ENCODE results near the gene STRADA. TPM values are rescaled to one million over a fixed set of nuclear protein-coding genes. Genes with fewer than 3 reads are reported as not detected.

The STRADA gene, protein sequence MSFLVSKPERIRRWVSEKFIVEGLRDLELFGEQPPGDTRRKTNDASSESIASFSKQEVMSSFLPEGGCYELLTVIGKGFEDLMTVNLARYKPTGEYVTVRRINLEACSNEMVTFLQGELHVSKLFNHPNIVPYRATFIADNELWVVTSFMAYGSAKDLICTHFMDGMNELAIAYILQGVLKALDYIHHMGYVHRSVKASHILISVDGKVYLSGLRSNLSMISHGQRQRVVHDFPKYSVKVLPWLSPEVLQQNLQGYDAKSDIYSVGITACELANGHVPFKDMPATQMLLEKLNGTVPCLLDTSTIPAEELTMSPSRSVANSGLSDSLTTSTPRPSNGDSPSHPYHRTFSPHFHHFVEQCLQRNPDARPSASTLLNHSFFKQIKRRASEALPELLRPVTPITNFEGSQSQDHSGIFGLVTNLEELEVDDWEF
- total RNA-seq (10 to 100 TPM; 51.0 to 69.7 (median 54.2) TPM), polyA plus RNA-seq (10 to 100 TPM; 19.9 to 24.2 TPM), total RNA-seq (23.4 reads per million, percentile 54 among the genes with 10 or more reads in this experiment)

DNA sequence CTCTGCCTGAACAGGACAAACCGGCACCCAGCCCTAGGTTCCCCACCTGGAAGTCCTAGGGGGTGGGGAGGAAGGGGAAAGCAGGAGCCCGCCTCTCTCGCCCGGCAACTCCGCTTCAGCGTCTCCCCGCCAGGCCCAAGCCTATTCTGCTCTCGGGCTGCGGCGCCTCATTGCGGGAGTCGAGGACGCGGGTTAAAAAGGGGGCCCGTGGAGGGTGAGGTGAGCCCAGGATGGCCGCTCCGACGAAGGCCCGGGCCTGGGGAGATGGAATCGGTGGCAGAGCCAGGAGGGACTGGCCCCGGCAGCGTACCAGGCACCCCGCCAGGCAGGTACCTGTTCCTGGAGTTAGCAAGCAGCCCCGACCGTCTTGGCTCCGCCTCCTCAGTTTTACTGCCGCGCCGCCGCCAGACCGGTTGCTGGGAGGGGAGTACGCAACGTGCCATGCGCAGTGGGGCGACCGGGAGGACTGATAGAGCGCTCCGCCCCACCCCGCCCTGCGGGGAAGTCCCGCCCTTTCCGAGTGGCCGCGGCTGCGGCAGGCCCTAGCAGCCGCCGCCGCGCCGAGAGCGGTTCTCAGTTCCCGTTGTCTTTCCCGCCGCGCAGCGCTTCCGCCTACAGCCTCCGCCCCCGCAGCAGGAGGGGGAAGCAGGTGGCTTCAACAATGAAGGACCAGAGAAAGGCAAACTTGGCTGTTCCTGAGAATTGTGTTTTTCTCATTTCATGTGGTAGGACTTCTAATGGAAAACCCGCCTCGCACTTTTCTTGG is at the start of gene STRADA:
TSS of gene STRADA (minus strand) at position 392 of the 766 bp plus-strand sequence. CDS start 13,430 bp downstream, outside the sequence.
- H3K27me3 Mint-ChIP-seq = no peaks in the 10 kb centered on the region
- ChIA-PET POLR2A (interaction anchor here (0.6 to 9.0 kb wide), 29 partner anchors 10 to 149 kb away, joined by 3 to 129 read pairs (median 5); partner anchors contain the start of genes CCDC47, DDX42, LIMD2 and MAP3K3), CTCF (interaction anchor here (0.8 to 1.4 kb wide), 6 partner anchors 31 to 89 kb away, joined by 3 to 11 read pairs (median 4); partner anchors contain the start of genes CCDC47 and DDX42)
- intact Hi-C loops (cut with micrococcal nuclease) = loop anchor here (1.0 to 2.0 kb wide), 10 partner anchors 11 to 405 kb away; partner anchors contain the start of genes CCDC47 (in 2 of the 2), DCAF7 (in 2 of the 2), FTSJ3 (in 2 of the 2) and MAP3K3 (in 2 of the 2)
- H3K9me3 Mint-ChIP-seq = no peaks in the 10 kb centered on the region
- Histone ChIP-seq H3K27ac (ENCODE audit: low read depth, low read length) (peak within 1 kb of the TSS; percentile 96), H3K4me3 (ENCODE audit: low read length) (peak within 1 kb of the TSS; percentile 74), H3K9me3 (ENCODE audit: control insufficient read depth in 2 of 3, low read length in 3 of 3) (no peaks in the 10 kb centered on the region), H3K4me1 (ENCODE audit: control insufficient read depth in 2 of 2, insufficient read depth in 2 of 2, low read length in 2 of 2) (peaks cover 0 to 8% of the 10 kb centered on the region in 2 donors), H3K36me3 (ENCODE audit: control insufficient read depth in 2 of 3, insufficient read depth in 3 of 3, low read length in 3 of 3) (peaks cover 0 to 8% (median 6%) of the 10 kb centered on the region in 3 experiments), H3K27me3 (ENCODE audit: control insufficient read depth in 2 of 2, insufficient read depth in 2 of 2, low read length in 2 of 2) (no peaks in the 10 kb centered on the region)
- H3K4me3 Mint-ChIP-seq = peak within 1 kb of the TSS; percentile 83 to 98 (median 89)
- H3K4me1 Mint-ChIP-seq = peaks cover 6 to 36% (median 24%) of the 10 kb centered on the region in 7 donors
- peak; percentile 97 for ATAC-seq
- peaks cover 0 to 10% (median 4%) of the 10 kb centered on the region in 5 donors for H3K36me3 Mint-ChIP-seq
- H3K27ac Mint-ChIP-seq = peak within 1 kb of the TSS; percentile 88 to 99 (median 93)
- DNase-seq = peak; percentile 95 to 99 (median 98)

DNA sequence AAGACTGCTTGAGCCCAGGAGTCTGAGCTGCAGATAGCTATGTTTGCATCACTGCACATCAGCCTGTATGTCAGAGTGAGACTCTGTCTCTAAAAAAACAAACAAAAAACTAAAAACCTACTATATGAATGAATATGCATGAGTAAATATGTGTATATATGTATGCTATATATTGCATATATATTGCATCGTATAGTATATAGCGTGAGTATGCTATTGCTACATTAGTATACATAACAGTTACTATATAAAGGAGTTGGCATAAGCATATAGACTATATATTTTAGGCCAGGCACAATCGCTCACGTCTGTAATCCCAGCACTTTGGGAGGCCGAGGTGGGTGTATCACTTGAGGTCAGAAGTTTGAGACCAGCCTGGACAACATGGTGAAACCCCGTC is 48.5 kb upstream of the STRADA start:
- Histone ChIP-seq H3K27me3 (ENCODE audit: control insufficient read depth in 2 of 2, insufficient read depth in 2 of 2, low read length in 2 of 2) (no peaks in the 10 kb centered on the region), H3K9me3 (ENCODE audit: control insufficient read depth in 2 of 3, low read length in 3 of 3) (no peaks in the 10 kb centered on the region), H3K36me3 (ENCODE audit: control insufficient read depth in 2 of 3, insufficient read depth in 3 of 3, low read length in 3 of 3) (peaks cover 6 to 88% (median 21%) of the 10 kb centered on the region in 3 experiments), H3K4me3 (ENCODE audit: low read length) (no peak overlapping the region), H3K27ac (ENCODE audit: low read depth, low read length) (no peak overlapping the region), H3K4me1 (ENCODE audit: control insufficient read depth in 2 of 2, insufficient read depth in 2 of 2, low read length in 2 of 2) (no peaks in the 10 kb centered on the region)
- Mint-ChIP-seq H3K36me3 (peaks cover 4 to 36% (median 18%) of the 10 kb centered on the region in 5 donors), H3K4me3 (no peak overlapping the region), H3K4me1 (peaks cover 0 to 28% (median 11%) of the 10 kb centered on the region in 7 donors), H3K27ac (no peak overlapping the region), H3K27me3 (no peaks in the 10 kb centered on the region), H3K9me3 (no peaks in the 10 kb centered on the region)
- POLR2A ChIA-PET = interaction anchor here (1.4 to 1.7 kb wide), 3 partner anchors 15 to 16 kb away, joined by 4 to 6 read pairs (median 5); partner anchors contain the start of genes CCDC47 and DDX42
- intact Hi-C loops (cut with micrococcal nuclease) = no loop called here
- CTCF ChIA-PET = no interaction called here
- ATAC-seq (no peak), DNase-seq (no peak)

DNA sequence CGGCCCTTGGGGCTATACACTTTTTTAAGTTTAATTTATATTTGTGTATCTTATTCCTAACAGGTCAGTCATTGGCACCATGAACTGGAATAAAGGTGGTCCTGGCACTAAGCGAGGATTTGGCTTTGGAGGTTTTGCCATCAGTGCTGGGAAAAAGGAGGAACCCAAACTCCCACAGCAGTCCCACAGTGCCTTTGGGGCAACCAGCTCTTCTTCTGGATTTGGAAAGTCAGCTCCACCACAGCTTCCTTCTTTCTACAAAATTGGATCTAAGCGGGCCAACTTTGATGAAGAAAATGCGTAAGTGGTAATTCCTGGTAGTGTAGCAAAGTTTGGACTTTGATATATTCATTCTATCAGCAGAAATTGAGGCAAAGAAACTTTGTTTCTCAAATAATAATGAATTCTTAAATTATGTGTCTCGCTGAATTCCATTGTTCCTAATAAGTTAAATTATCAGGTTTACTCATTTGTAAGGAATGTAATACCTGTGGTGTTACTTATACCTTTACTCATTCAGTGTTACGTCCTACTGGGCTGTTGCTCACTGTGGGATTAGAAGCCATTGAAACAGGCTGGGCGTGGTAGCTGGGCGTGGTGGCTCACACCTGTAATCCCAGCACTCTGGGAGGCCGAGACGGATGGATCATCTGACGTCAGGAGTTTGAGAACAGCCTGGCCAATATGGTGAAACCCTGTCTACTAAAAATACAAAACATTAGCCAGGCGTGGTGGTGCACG is 45.5 kb upstream of the STRADA start:
- Mint-ChIP-seq H3K4me1 (peaks cover 16 to 38% (median 29%) of the 10 kb centered on the region in 7 donors), H3K27ac (peak overlapping the region in 1 of 9 donors; percentile 13), H3K9me3 (no peaks in the 10 kb centered on the region), H3K27me3 (no peaks in the 10 kb centered on the region), H3K4me3 (no peak overlapping the region), H3K36me3 (peaks cover 0 to 26% (median 11%) of the 10 kb centered on the region in 5 donors)
- H3K9me3 ChIP-seq (ENCODE audit: control insufficient read depth in 2 of 3, low read length in 3 of 3) = no peaks in the 10 kb centered on the region
- H3K4me1 ChIP-seq (ENCODE audit: control insufficient read depth in 2 of 2, insufficient read depth in 2 of 2, low read length in 2 of 2) = no peaks in the 10 kb centered on the region
- ChIA-PET POLR2A (interaction anchor here (0.6 to 0.9 kb wide), 3 partner anchors 13 to 87 kb away, joined by 3 to 4 read pairs (median 3); partner anchors contain the start of genes DDX42 and LIMD2), CTCF (no interaction called here)
- peaks cover 6 to 77% (median 10%) of the 10 kb centered on the region in 3 experiments for H3K36me3 ChIP-seq (ENCODE audit: control insufficient read depth in 2 of 3, insufficient read depth in 3 of 3, low read length in 3 of 3)
- no peaks in the 10 kb centered on the region for H3K27me3 ChIP-seq (ENCODE audit: control insufficient read depth in 2 of 2, insufficient read depth in 2 of 2, low read length in 2 of 2)
- no peak overlapping the region for H3K27ac ChIP-seq (ENCODE audit: low read depth, low read length)
- H3K4me3 ChIP-seq (ENCODE audit: low read length) = no peak overlapping the region
- DNase-seq (no peak), ATAC-seq (no peak)
- intact Hi-C loops (cut with micrococcal nuclease) = no loop called here

DNA sequence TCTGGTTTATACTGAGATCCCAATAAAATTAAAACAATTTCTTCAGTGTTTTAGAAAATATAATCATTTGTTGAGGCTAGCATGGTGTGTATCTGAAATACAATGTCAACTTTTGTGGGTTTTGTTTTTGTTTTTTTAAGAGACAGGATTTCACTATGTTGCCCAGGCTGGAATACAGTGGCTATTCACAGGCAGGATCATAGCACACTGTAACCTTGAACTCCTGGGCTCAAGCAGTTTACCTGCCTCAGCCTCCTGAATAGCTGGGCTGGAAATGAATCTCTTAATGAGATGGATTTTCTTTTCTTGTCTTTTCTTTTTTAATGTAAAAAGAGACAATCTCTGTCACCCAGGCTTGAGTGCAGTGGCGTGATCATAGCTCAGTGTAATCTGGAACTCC is 44.5 kb upstream of the STRADA start:
- H3K27ac ChIP-seq (ENCODE audit: low read depth, low read length) = no peak overlapping the region
- H3K4me3 ChIP-seq (ENCODE audit: low read length) = no peak overlapping the region
- no peaks in the 10 kb centered on the region for H3K9me3 ChIP-seq (ENCODE audit: control insufficient read depth in 2 of 3, low read length in 3 of 3)
- H3K4me3 Mint-ChIP-seq = no peak overlapping the region
- no peaks in the 10 kb centered on the region for H3K4me1 ChIP-seq (ENCODE audit: control insufficient read depth in 2 of 2, insufficient read depth in 2 of 2, low read length in 2 of 2)
- ChIA-PET POLR2A (interaction anchor here (0.7 to 0.9 kb wide), 4 partner anchors 10 to 86 kb away, joined by 3 to 4 read pairs (median 3); partner anchors contain the start of genes DDX42 and LIMD2), CTCF (interaction anchor here (0.7 kb wide), 1 partner anchor 51 kb away, joined by 3 read pairs; no protein-coding TSS in a partner anchor)
- ATAC-seq = no peak
- peaks cover 20 to 45% (median 34%) of the 10 kb centered on the region in 7 donors for H3K4me1 Mint-ChIP-seq
- no peaks in the 10 kb centered on the region for H3K27me3 Mint-ChIP-seq
- H3K36me3 Mint-ChIP-seq = peaks cover 0 to 25% (median 13%) of the 10 kb centered on the region in 5 donors
- no peaks in the 10 kb centered on the region for H3K27me3 ChIP-seq (ENCODE audit: control insufficient read depth in 2 of 2, insufficient read depth in 2 of 2, low read length in 2 of 2)
- H3K9me3 Mint-ChIP-seq = no peaks in the 10 kb centered on the region
- DNase-seq = no peak
- peaks cover 6 to 67% (median 10%) of the 10 kb centered on the region in 3 experiments for H3K36me3 ChIP-seq (ENCODE audit: control insufficient read depth in 2 of 3, insufficient read depth in 3 of 3, low read length in 3 of 3)
- peak overlapping the region in 4 of 9 donors; percentile 3 to 36 (median 31) for H3K27ac Mint-ChIP-seq
- intact Hi-C loops (cut with micrococcal nuclease) = no loop called here

DNA sequence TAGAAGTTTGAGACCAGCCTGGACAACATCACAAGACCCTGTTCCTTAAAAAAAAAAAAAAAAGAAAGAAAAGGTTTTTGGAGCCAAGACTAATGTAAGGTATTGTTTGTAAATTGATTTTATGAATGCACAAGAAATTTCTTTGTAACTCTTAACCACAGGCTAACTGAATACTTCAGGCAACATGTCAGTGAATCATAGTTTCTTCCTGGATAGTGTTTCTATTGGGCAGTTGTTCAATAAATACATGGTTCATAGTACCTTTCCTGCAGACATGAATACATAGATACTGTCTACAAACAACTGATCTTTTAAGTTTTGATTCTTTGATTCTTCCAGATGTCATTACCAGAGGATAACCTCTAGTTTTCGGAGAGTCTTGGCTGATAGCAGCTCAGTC is 44.0 kb upstream of the STRADA start:
- POLR2A ChIA-PET = interaction anchor here (0.7 to 0.9 kb wide), 2 partner anchors 10 to 49 kb away, joined by 3 read pairs; no protein-coding TSS in a partner anchor
- no peak for ATAC-seq

More for the DNA sequence above, 44.0 kb upstream of the STRADA start:
- Histone ChIP-seq H3K4me3 (ENCODE audit: low read length) (no peak overlapping the region), H3K27me3 (ENCODE audit: control insufficient read depth in 2 of 2, insufficient read depth in 2 of 2, low read length in 2 of 2) (no peaks in the 10 kb centered on the region), H3K36me3 (ENCODE audit: control insufficient read depth in 2 of 3, insufficient read depth in 3 of 3, low read length in 3 of 3) (peaks cover 6 to 63% (median 10%) of the 10 kb centered on the region in 3 experiments), H3K27ac (ENCODE audit: low read depth, low read length) (no peak overlapping the region), H3K4me1 (ENCODE audit: control insufficient read depth in 2 of 2, insufficient read depth in 2 of 2, low read length in 2 of 2) (peaks cover 0 to 3% of the 10 kb centered on the region in 2 donors), H3K9me3 (ENCODE audit: control insufficient read depth in 2 of 3, low read length in 3 of 3) (no peaks in the 10 kb centered on the region)
- no peaks in the 10 kb centered on the region for H3K27me3 Mint-ChIP-seq
- no peak for DNase-seq
- no peak overlapping the region for H3K4me3 Mint-ChIP-seq
- H3K4me1 Mint-ChIP-seq = peaks cover 25 to 50% (median 40%) of the 10 kb centered on the region in 7 donors
- no peaks in the 10 kb centered on the region for H3K9me3 Mint-ChIP-seq
- intact Hi-C loops (cut with micrococcal nuclease) = no loop called here
- peaks cover 0 to 25% (median 13%) of the 10 kb centered on the region in 5 donors for H3K36me3 Mint-ChIP-seq
- CTCF ChIA-PET = no interaction called here
- H3K27ac Mint-ChIP-seq = peak overlapping the region in 4 of 9 donors; percentile 3 to 53 (median 38)
